ENCODE measurements around the gene WNK2. TPM values are rescaled to one million over a fixed set of nuclear protein-coding genes. Genes with fewer than 3 reads are reported as not detected.

Gene WNK2
- total RNA-seq, 4 donors from 2014 or later = 155 to 577 (median 259) TPM

DNA sequence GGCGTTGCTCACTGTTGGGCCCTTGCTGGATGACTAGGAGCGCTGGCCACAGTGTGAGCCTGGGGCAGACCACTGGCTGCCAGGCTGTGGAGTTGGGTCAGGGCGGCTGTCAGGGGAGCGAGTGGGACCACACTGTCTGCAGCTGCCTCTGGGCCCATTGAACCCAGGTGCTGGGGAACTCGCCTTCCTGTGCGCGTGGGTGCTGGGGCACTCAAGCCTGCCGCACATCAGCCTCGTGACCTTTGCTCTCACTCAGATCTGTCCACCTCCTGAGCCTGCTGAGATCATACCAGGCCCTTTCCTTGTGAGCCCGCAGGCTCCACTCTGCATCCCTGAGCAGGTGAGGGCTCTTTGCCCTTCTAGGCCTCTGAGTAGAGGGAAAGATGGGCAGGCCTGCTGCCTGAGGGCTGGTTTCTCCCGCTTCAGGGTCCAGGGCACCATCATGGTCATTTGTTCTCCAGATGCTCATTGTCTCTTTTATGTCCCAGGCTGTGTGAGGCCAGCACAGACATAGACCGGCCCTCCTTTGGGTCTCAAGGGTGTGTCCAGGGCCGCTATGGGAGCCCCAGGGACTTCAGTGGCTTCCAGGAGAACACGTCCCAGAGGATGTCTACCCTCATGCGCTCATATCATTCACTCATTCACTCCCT is 26.5 kb downstream of the WNK2 start:
- H3K4me1 ChIP-seq = peaks cover 0 to 46% (median 8%) of the 10 kb centered on the region in 4 donors
- DNase-seq = peak in 2 of 3 donors; percentile 76 to 82
- no peaks in the 10 kb centered on the region for H3K36me3 ChIP-seq
- peak overlapping the region in 3 of 4 donors; percentile 80 to 99 (median 94) for H3K27ac ChIP-seq
- no peak overlapping the region for H3K4me3 ChIP-seq
- H3K9me3 ChIP-seq = no peaks in the 10 kb centered on the region
- TF ChIP-seq, protein P1, sequence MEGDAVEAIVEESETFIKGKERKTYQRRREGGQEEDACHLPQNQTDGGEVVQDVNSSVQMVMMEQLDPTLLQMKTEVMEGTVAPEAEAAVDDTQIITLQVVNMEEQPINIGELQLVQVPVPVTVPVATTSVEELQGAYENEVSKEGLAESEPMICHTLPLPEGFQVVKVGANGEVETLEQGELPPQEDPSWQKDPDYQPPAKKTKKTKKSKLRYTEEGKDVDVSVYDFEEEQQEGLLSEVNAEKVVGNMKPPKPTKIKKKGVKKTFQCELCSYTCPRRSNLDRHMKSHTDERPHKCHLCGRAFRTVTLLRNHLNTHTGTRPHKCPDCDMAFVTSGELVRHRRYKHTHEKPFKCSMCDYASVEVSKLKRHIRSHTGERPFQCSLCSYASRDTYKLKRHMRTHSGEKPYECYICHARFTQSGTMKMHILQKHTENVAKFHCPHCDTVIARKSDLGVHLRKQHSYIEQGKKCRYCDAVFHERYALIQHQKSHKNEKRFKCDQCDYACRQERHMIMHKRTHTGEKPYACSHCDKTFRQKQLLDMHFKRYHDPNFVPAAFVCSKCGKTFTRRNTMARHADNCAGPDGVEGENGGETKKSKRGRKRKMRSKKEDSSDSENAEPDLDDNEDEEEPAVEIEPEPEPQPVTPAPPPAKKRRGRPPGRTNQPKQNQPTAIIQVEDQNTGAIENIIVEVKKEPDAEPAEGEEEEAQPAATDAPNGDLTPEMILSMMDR (IDR thresholded peaks at IDR 0.05) = no peak
- peak in 1 of 2 donors; percentile 60 for TF ChIP-seq POLR2A (IDR thresholded peaks at IDR 0.05)
- H3K27me3 ChIP-seq = no peaks in the 10 kb centered on the region

DNA sequence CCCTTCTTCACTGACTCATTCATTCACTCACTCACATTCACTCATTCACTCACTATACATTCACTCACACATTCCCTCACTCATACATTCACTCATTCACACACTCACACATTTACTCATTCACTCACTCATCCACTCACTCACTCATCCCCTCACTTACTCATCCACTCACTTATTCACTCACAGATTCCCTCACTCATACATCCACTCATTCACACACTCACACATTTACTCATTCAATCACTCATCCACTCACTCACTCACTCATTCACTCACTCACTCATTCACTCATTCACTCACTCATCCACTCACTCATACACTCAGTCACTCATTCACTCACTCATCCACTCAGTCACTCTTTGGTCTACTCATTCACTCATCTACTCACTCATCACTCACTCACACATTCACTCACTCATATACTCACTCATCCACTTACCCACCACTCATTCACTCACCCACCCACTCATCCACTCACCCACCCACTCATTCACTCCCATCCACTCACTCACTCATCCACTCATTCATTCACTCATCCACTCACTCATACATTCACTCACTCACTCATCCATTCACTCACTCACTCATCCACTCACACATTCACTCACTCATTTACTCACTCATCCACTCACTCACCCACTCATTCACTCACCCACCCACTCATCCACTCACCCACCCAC is 27.2 kb downstream of the WNK2 start:
- peak overlapping the region in 3 of 4 donors; percentile 80 to 99 (median 94) for H3K27ac ChIP-seq
- H3K4me1 ChIP-seq = peaks cover 0 to 39% (median 8%) of the 10 kb centered on the region in 4 donors
- no peak for TF ChIP-seq POLR2A (IDR thresholded peaks at IDR 0.05)
- TF ChIP-seq, protein P1 (IDR thresholded peaks at IDR 0.05) = no peak
- no peak overlapping the region for H3K4me3 ChIP-seq
- no peaks in the 10 kb centered on the region for H3K36me3 ChIP-seq
- DNase-seq = no peak
- no peaks in the 10 kb centered on the region for H3K9me3 ChIP-seq
- H3K27me3 ChIP-seq = no peaks in the 10 kb centered on the region

DNA sequence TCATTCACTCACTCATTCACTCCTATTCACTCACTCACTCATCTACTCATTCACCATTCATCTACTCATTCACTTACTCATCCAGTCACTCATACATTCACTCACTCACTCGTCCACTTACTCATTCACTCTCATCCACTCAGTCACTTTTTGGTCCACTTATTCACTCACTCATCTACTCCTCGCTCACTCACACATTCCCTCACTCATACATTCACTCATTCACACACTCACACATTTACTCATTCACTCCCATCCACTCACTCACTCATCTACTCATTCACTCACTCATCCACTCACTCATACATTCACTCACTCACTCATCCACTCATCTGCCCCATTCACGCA is 27.7 kb downstream of the WNK2 start:
- H3K4me1 ChIP-seq = peaks cover 0 to 34% (median 8%) of the 10 kb centered on the region in 4 donors
- peak overlapping the region in 1 of 4 donors; percentile 99 for H3K27ac ChIP-seq
- H3K9me3 ChIP-seq = no peaks in the 10 kb centered on the region
- H3K36me3 ChIP-seq = no peaks in the 10 kb centered on the region
- H3K27me3 ChIP-seq = no peaks in the 10 kb centered on the region
- no peak overlapping the region for H3K4me3 ChIP-seq
- no peak for TF ChIP-seq POLR2A (IDR thresholded peaks at IDR 0.05)
- TF ChIP-seq, protein P1 (IDR thresholded peaks at IDR 0.05) = no peak
- DNase-seq = no peak

DNA sequence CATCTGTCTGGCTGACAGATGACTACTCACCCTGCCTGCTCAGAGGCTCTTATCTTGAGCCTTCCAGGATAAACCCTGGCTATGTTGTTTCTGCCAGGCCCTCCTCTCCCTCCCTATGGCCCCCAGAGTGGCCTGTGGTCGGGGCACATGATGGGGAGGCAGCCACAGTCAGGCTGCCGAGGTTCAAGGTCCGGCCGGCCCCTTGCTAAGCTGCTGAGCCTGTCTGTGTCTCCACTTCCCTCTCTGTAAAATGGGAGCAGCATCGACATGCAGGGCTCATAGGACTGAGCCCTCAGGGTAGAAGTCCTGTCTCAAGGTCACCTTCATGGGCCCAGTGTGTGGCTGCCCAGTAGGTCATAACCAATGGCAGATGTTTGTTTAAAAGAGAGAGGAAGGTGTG is 28.5 kb downstream of the WNK2 start:
- H3K27me3 ChIP-seq = no peaks in the 10 kb centered on the region
- H3K4me3 ChIP-seq = no peak overlapping the region
- TF ChIP-seq POLR2A (IDR thresholded peaks at IDR 0.05) = no peak
- TF ChIP-seq, protein P1 (IDR thresholded peaks at IDR 0.05) = no peak
- H3K36me3 ChIP-seq = no peaks in the 10 kb centered on the region
- no peaks in the 10 kb centered on the region for H3K9me3 ChIP-seq
- peak overlapping the region in 1 of 4 donors; percentile 11 for H3K27ac ChIP-seq
- peaks cover 0 to 30% (median 8%) of the 10 kb centered on the region in 4 donors for H3K4me1 ChIP-seq
- DNase-seq = peak in 1 of 3 donors; percentile 37

DNA sequence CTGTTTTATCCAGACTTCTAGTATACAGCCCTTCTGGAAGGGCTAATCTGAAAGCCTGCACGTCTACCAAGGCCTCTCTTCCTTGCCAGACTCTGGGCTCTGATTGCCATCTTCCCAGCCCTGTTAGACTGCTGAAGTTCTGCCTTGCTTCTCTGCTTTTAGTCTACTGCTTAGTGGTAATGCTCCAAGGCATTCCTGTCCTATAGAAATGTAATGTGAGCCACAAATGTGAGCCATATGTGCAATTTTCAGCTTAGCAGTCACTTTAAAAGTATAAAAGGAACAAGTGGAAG is 32.1 kb downstream of the WNK2 start:
- H3K4me1 ChIP-seq = peaks cover 0 to 21% (median 5%) of the 10 kb centered on the region in 4 donors
- TF ChIP-seq, protein P1 (IDR thresholded peaks at IDR 0.05) = no peak
- TF ChIP-seq POLR2A (IDR thresholded peaks at IDR 0.05) = no peak

More for the DNA sequence above, 32.1 kb downstream of the WNK2 start:
- Histone ChIP-seq H3K36me3 (no peaks in the 10 kb centered on the region), H3K27me3 (no peaks in the 10 kb centered on the region), H3K9me3 (no peaks in the 10 kb centered on the region), H3K27ac (no peak overlapping the region), H3K4me3 (no peak overlapping the region)
- peak in 1 of 3 donors; percentile 11 for DNase-seq
